ENCODE results near the gene SLC1A7. TPM values are rescaled to one million over a fixed set of nuclear protein-coding genes. Genes with fewer than 3 reads are reported as not detected.

The SLC1A7 gene
- total RNA-seq, 1 experiment from 2014 or later, result not detected

- Histone ChIP-seq H3K36me3 (ENCODE audit: insufficient read depth, low read length) (no peaks in the 10 kb centered on the region), H3K27me3 (ENCODE audit: low read length) (no peaks in the 10 kb centered on the region), H3K9ac (ENCODE audit: low read length) (no peak overlapping the region), H3K4me3 (ENCODE audit: low read length) (no peak overlapping the region), H3K27ac (ENCODE audit: low read length) (no peak overlapping the region), H3K4me2 (ENCODE audit: low read depth, low read length, poor library complexity, severe bottlenecking) (no peak overlapping the region), H3K9me2 (replicated peaks; ENCODE audit: insufficient read depth, low read length) (no peaks in the 10 kb centered on the region), H2AFZ (ENCODE audit: low read length) (no peak overlapping the region), H3K79me2 (ENCODE audit: low read length) (no peaks in the 10 kb centered on the region), H4K20me1 (ENCODE audit: insufficient read depth, low read depth, low read length) (no peaks in the 10 kb centered on the region), H3K4me1 (ENCODE audit: low read length) (no peaks in the 10 kb centered on the region), H3K9me3 (ENCODE audit: low read length) (no peaks in the 10 kb centered on the region)
- no peak for DNase-seq
These were observed 57.9 kb downstream of the SLC1A7 start for GRCh38 chr1:53084589-53084971.

- no peaks in the 10 kb centered on the region for H3K36me3 ChIP-seq (ENCODE audit: insufficient read depth, low read length)
- no peak overlapping the region for H3K9ac ChIP-seq (ENCODE audit: low read length)
- no peak overlapping the region for H3K4me2 ChIP-seq (ENCODE audit: low read depth, low read length, poor library complexity, severe bottlenecking)
- no peak overlapping the region for H3K4me3 ChIP-seq (ENCODE audit: low read length)
- no peaks in the 10 kb centered on the region for H4K20me1 ChIP-seq (ENCODE audit: insufficient read depth, low read depth, low read length)
- H3K79me2 ChIP-seq (ENCODE audit: low read length), result no peaks in the 10 kb centered on the region
- no peak overlapping the region for H3K27ac ChIP-seq (ENCODE audit: low read length)
- no peaks in the 10 kb centered on the region for H3K9me2 ChIP-seq (replicated peaks; ENCODE audit: insufficient read depth, low read length)
- no peaks in the 10 kb centered on the region for H3K9me3 ChIP-seq (ENCODE audit: low read length)
- H2AFZ ChIP-seq (ENCODE audit: low read length), result no peak overlapping the region
- no peaks in the 10 kb centered on the region for H3K27me3 ChIP-seq (ENCODE audit: low read length)
- no peak for DNase-seq
- H3K4me1 ChIP-seq (ENCODE audit: low read length), result no peaks in the 10 kb centered on the region
These were observed 58.5 kb downstream of the SLC1A7 start for GRCh38 chr1:53083636-53084588.

GRCh38 chr1:53082826-53083455 lies 59.5 kb downstream of the SLC1A7 start:
- Histone ChIP-seq H3K9ac (ENCODE audit: low read length) (no peak overlapping the region), H3K4me2 (ENCODE audit: low read depth, low read length, poor library complexity, severe bottlenecking) (no peak overlapping the region), H3K27ac (ENCODE audit: low read length) (no peak overlapping the region), H3K79me2 (ENCODE audit: low read length) (no peaks in the 10 kb centered on the region), H3K9me2 (replicated peaks; ENCODE audit: insufficient read depth, low read length) (no peaks in the 10 kb centered on the region), H4K20me1 (ENCODE audit: insufficient read depth, low read depth, low read length) (no peaks in the 10 kb centered on the region), H2AFZ (ENCODE audit: low read length) (no peak overlapping the region), H3K9me3 (ENCODE audit: low read length) (no peaks in the 10 kb centered on the region), H3K4me1 (ENCODE audit: low read length) (no peaks in the 10 kb centered on the region), H3K36me3 (ENCODE audit: insufficient read depth, low read length) (no peaks in the 10 kb centered on the region), H3K27me3 (ENCODE audit: low read length) (no peaks in the 10 kb centered on the region), H3K4me3 (ENCODE audit: low read length) (no peak overlapping the region)
- no peak for DNase-seq

- Histone ChIP-seq H3K4me2 (ENCODE audit: low read depth, low read length, poor library complexity, severe bottlenecking) (no peak overlapping the region), H3K36me3 (ENCODE audit: insufficient read depth, low read length) (no peaks in the 10 kb centered on the region), H3K4me1 (ENCODE audit: low read length) (no peaks in the 10 kb centered on the region), H3K4me3 (ENCODE audit: low read length) (no peak overlapping the region), H3K9ac (ENCODE audit: low read length) (no peak overlapping the region), H3K9me3 (ENCODE audit: low read length) (no peaks in the 10 kb centered on the region), H2AFZ (ENCODE audit: low read length) (no peak overlapping the region), H3K27ac (ENCODE audit: low read length) (no peak overlapping the region), H3K79me2 (ENCODE audit: low read length) (no peaks in the 10 kb centered on the region), H3K27me3 (ENCODE audit: low read length) (no peaks in the 10 kb centered on the region), H3K9me2 (replicated peaks; ENCODE audit: insufficient read depth, low read length) (no peaks in the 10 kb centered on the region), H4K20me1 (ENCODE audit: insufficient read depth, low read depth, low read length) (no peaks in the 10 kb centered on the region)
- DNase-seq, result no peak
These were observed 60.9 kb downstream of the SLC1A7 start for GRCh38 chr1:53081384-53082066.

GRCh38 chr1:53080769-53081168 lies 61.7 kb downstream of the SLC1A7 start:
- DNase-seq, result no peak
- Histone ChIP-seq H3K36me3 (ENCODE audit: insufficient read depth, low read length) (no peaks in the 10 kb centered on the region), H3K4me2 (ENCODE audit: low read depth, low read length, poor library complexity, severe bottlenecking) (no peak overlapping the region), H3K9ac (ENCODE audit: low read length) (no peak overlapping the region), H3K4me3 (ENCODE audit: low read length) (no peak overlapping the region), H3K27me3 (ENCODE audit: low read length) (no peaks in the 10 kb centered on the region), H2AFZ (ENCODE audit: low read length) (no peak overlapping the region), H3K9me2 (replicated peaks; ENCODE audit: insufficient read depth, low read length) (no peaks in the 10 kb centered on the region), H3K79me2 (ENCODE audit: low read length) (no peaks in the 10 kb centered on the region), H3K4me1 (ENCODE audit: low read length) (no peaks in the 10 kb centered on the region), H3K9me3 (ENCODE audit: low read length) (no peaks in the 10 kb centered on the region), H3K27ac (ENCODE audit: low read length) (no peak overlapping the region), H4K20me1 (ENCODE audit: insufficient read depth, low read depth, low read length) (no peaks in the 10 kb centered on the region)

GRCh38 chr1:53080041-53080440 lies 62.4 kb downstream of the SLC1A7 start:
- Histone ChIP-seq H3K9me2 (replicated peaks; ENCODE audit: insufficient read depth, low read length) (no peaks in the 10 kb centered on the region), H3K4me1 (ENCODE audit: low read length) (no peaks in the 10 kb centered on the region), H3K4me2 (ENCODE audit: low read depth, low read length, poor library complexity, severe bottlenecking) (no peak overlapping the region), H2AFZ (ENCODE audit: low read length) (no peak overlapping the region), H3K27ac (ENCODE audit: low read length) (no peak overlapping the region), H3K9me3 (ENCODE audit: low read length) (no peaks in the 10 kb centered on the region), H3K9ac (ENCODE audit: low read length) (no peak overlapping the region), H3K36me3 (ENCODE audit: insufficient read depth, low read length) (no peaks in the 10 kb centered on the region), H3K4me3 (ENCODE audit: low read length) (no peak overlapping the region), H3K79me2 (ENCODE audit: low read length) (no peaks in the 10 kb centered on the region), H3K27me3 (ENCODE audit: low read length) (no peaks in the 10 kb centered on the region), H4K20me1 (ENCODE audit: insufficient read depth, low read depth, low read length) (no peaks in the 10 kb centered on the region)
- no peak for DNase-seq

- Histone ChIP-seq H2AFZ (ENCODE audit: low read length) (no peak overlapping the region), H3K4me3 (ENCODE audit: low read length) (no peak overlapping the region), H4K20me1 (ENCODE audit: insufficient read depth, low read depth, low read length) (no peaks in the 10 kb centered on the region), H3K4me1 (ENCODE audit: low read length) (no peaks in the 10 kb centered on the region), H3K9me2 (replicated peaks; ENCODE audit: insufficient read depth, low read length) (no peaks in the 10 kb centered on the region), H3K36me3 (ENCODE audit: insufficient read depth, low read length) (no peaks in the 10 kb centered on the region), H3K79me2 (ENCODE audit: low read length) (no peaks in the 10 kb centered on the region), H3K27ac (ENCODE audit: low read length) (no peak overlapping the region), H3K27me3 (ENCODE audit: low read length) (no peaks in the 10 kb centered on the region), H3K9me3 (ENCODE audit: low read length) (no peaks in the 10 kb centered on the region), H3K4me2 (ENCODE audit: low read depth, low read length, poor library complexity, severe bottlenecking) (no peak overlapping the region), H3K9ac (ENCODE audit: low read length) (no peak overlapping the region)
- DNase-seq, result no peak
These were observed 63.2 kb downstream of the SLC1A7 start for GRCh38 chr1:53079251-53079650.

Data from Karpas-422 (cell line).